DMS114 treated with DMSO at 0.1 percent for 48 hours (cell line): Measurements from ENCODE around the gene E4F1.
A peak's percentile ranks its signal among the peaks of the same experiment; 100 is the strongest.
"Not testable (repeated sequence)": the region's sequence is repeated elsewhere in the genome, so short reads cannot be mapped to it uniquely, and the experiment has no call there.

Experiments
- DNase-seq: peaks from one replicate; lab custom pipeline; 2025; ENCODE audit not compliant: unreplicated experiment; lab: John Stamatoyannopoulos, UW

The E4F1 gene

GRCh38 chr16:2189252-2189893, 34.0 kb upstream of the E4F1 start:
- DNase-seq, result no peak

GRCh38 chr16:2190002-2190658, 33.3 kb upstream of the E4F1 start:
- DNase-seq, result no peak

GRCh38 chr16:2190659-2191445, 32.5 kb upstream of the E4F1 start:
- no peak for DNase-seq

- no peak for DNase-seq
Observed at GRCh38 chr16:2191446-2191706, 32.0 kb upstream of the E4F1 start.

GRCh38 chr16:2194166-2194834, 29.1 kb upstream of the E4F1 start:
- DNase-seq, result no peak

- no peak for DNase-seq
Observed at GRCh38 chr16:2194852-2195321, 28.5 kb upstream of the E4F1 start.

GRCh38 chr16:2195322-2196161, 27.8 kb upstream of the E4F1 start:
- DNase-seq, result no peak

GRCh38 chr16:2196162-2196980, 27.0 kb upstream of the E4F1 start, which contains the start of gene CASKIN1:
Gene CASKIN1, minus strand, starts transcription at chr16:2196605. Its CDS starts 173 bp downstream, at chr16:2196432.
- no peak for DNase-seq

- DNase-seq, result no peak
Observed at GRCh38 chr16:2196981-2197511, 26.3 kb upstream of the E4F1 start.

- no peak for DNase-seq
Observed at GRCh38 chr16:2197765-2198164, 25.6 kb upstream of the E4F1 start.

GRCh38 chr16:2198283-2198682, 25.1 kb upstream of the E4F1 start:
- DNase-seq, result no peak

GRCh38 chr16:2199095-2199494, 24.3 kb upstream of the E4F1 start:
- DNase-seq, result no peak

GRCh38 chr16:2199621-2200139, 23.7 kb upstream of the E4F1 start:
- DNase-seq, result no peak

- DNase-seq, result no peak
Observed at GRCh38 chr16:2200313-2200712, 23.1 kb upstream of the E4F1 start.

- not testable (repeated sequence) for DNase-seq
Observed at GRCh38 chr16:2203119-2203688, 20.2 kb upstream of the E4F1 start.

GRCh38 chr16:2204416-2205103, 18.8 kb upstream of the E4F1 start:
- DNase-seq, result no peak

GRCh38 chr16:2205104-2205966, 18.1 kb upstream of the E4F1 start, which contains the start of gene MLST8:
Gene MLST8, plus strand, starts transcription at chr16:2205454. Its CDS starts 632 bp downstream, at chr16:2206086.
- peak; percentile 47 for DNase-seq
